Femur (tissue), 1 donor: ENCODE data around the gene AGER.

Experiments used
- DNase-seq: peaks from one replicate; pipeline ENCODE4 v3.0.0-alpha.2; 2017

Gene AGER

GRCh38 chr6:32168350-32168749, 15.7 kb downstream of the AGER start:
- peak; percentile 18 for DNase-seq

GRCh38 chr6:32167761-32168262, 16.2 kb downstream of the AGER start:
- DNase-seq: no peak

- DNase-seq: peak; percentile 26
Measured at GRCh38 chr6:32167154-32167760, 16.8 kb downstream of the AGER start.

GRCh38 chr6:32166411-32167061, 17.5 kb downstream of the AGER start:
- DNase-seq: peak; percentile 27

GRCh38 chr6:32164295-32164694, 19.8 kb downstream of the AGER start, which contains the start of gene EGFL8:
Gene EGFL8 (plus strand): TSS chr6:32164595. CDS start chr6:32166166, 1,571 bp downstream.
- DNase-seq: peak; percentile 20

- peak; percentile 31 for DNase-seq
Measured at GRCh38 chr6:32163559-32164258, 20.3 kb downstream of the AGER start.

GRCh38 chr6:32158052-32158451, 26.0 kb downstream of the AGER start:
- DNase-seq: no peak

GRCh38 chr6:32156891-32157290, 27.2 kb downstream of the AGER start:
- DNase-seq: no peak

- DNase-seq: peak; percentile 81
Measured at GRCh38 chr6:32154514-32155161, 29.4 kb downstream of the AGER start.

- DNase-seq: peak; percentile 96
Measured at GRCh38 chr6:32153564-32154513, 30.2 kb downstream of the AGER start, which contains the start of gene PPT2. Gene PPT2 (plus strand): TSS chr6:32154141. CDS start chr6:32154595, 454 bp downstream.

GRCh38 chr6:32152769-32153563, 31.1 kb downstream of the AGER start:
- DNase-seq: peak; percentile 61

GRCh38 chr6:32151863-32152768, 31.9 kb downstream of the AGER start, which contains the start of gene PRRT1:
Gene PRRT1 (minus strand): TSS chr6:32151939. CDS start chr6:32151827, 112 bp downstream.
- DNase-seq: no peak

GRCh38 chr6:32151181-32151862, 32.7 kb downstream of the AGER start:
- DNase-seq: no peak

- no peak for DNase-seq
Measured at GRCh38 chr6:32149932-32150870, 33.9 kb downstream of the AGER start.

GRCh38 chr6:32149092-32149755, 34.8 kb downstream of the AGER start:
- DNase-seq: no peak

GRCh38 chr6:32148289-32149091, 35.6 kb downstream of the AGER start:
- DNase-seq: peak; percentile 84
